HepG2 (cell line): ENCODE measurements around the gene APRT. TPM values are rescaled to one million over a fixed set of nuclear protein-coding genes. Genes with fewer than 3 reads are reported as not detected.
A peak's percentile ranks its signal among the peaks of the same experiment; 100 is the strongest.

Experiments
- ATAC-seq: fragments of 200-7000 bp; cut with Tn5 transposase; 3 replicates; pipeline ENCODE4 v1.9.1; 2020; ENCODE audit warnings: mild to moderate bottlenecking, moderate library complexity
- BruUV-seq: library from RNA; stranded (reverse); fragments of 400-500 nt; replicated peaks from 2 replicates; lab custom pipeline; 2021; lab: Mats Ljungman, UMichigan
- CTCF ChIA-PET: fragments of 300-600 bp; formaldehyde crosslinking; extraction: SDS; loops from one replicate; lab custom pipeline; 2021; ENCODE audit warnings: low total read pairs, inconsistent platforms, low intra/inter-chr PET ratio; lab: Yijun Ruan, JAX
- POLR2A ChIA-PET: fragments of 350-600 bp; sonication (Branson Sonifier 250); formaldehyde crosslinking; loops from one replicate; lab custom pipeline; 2020; ENCODE audit warnings: antibody characterized with exemption, inconsistent platforms; lab: Yijun Ruan, JAX
- DNase-seq: peaks from one replicate; pipeline ENCODE4 v3.0.0-alpha.2; 2015; ENCODE audit warnings: low spot score
- FAIRE-seq: peaks from 3 replicates; lab custom pipeline; 2011; peaks lifted over from hg19 to GRCh38; lab: Jason Lieb, UNC
- H2AFZ ChIP-seq: one replicate; pipeline ENCODE4 v1.6.1; 2011; ENCODE audit warnings: low read length, inconsistent platforms
- H3K27ac ChIP-seq: fragments of 300-600 bp; 3 replicates; pipeline ENCODE4 v1.8.0; 2011; ENCODE audit warnings: mixed run types, mild to moderate bottlenecking, mixed read lengths, low read length, inconsistent platforms; ENCODE audit not compliant: insufficient read depth; ENCODE audit errors: extremely low read length
- H3K27me3 ChIP-seq, 2 experiments: fragments of 200-600 bp in 1 of 2; 2 replicates in 1 of 2; 3 replicates in 1 of 2; pipeline versions ENCODE4 v1.6.0 to v1.8.0; 2011; ENCODE audit warnings: low read length in 2 of 2, mild to moderate bottlenecking in 2 of 2, moderate library complexity in 2 of 2, inconsistent platforms in 1 of 2; ENCODE audit not compliant: insufficient read depth in 2 of 2, control insufficient read depth in 1 of 2
- H3K36me3 ChIP-seq, 2 experiments: fragments of 200-600 bp in 1 of 2; replicated peaks in 1 of 2; 2 replicates in 1 of 2; 3 replicates in 1 of 2; pipeline versions ENCODE4 v1.5.1 to v1.8.0; 2011; ENCODE audit warnings: low read length in 2 of 2, inconsistent platforms in 1 of 2; ENCODE audit not compliant: insufficient read depth in 2 of 2, control insufficient read depth in 1 of 2
- H3K4me1 ChIP-seq: 2 replicates; pipeline ENCODE4 v1.5.1; 2012; ENCODE audit warnings: low read length, inconsistent platforms; ENCODE audit not compliant: insufficient read depth
- H3K4me2 ChIP-seq: 2 replicates; pipeline ENCODE4 v1.6.0; 2011; ENCODE audit warnings: low read depth, low read length, inconsistent platforms
- H3K4me3 ChIP-seq, 3 experiments: fragments of 200-600 bp in 1 of 3; sonication (generic), shearing (Covaris generic) in 1 of 3; replicated peaks in 1 of 3; 2 replicates each; pipeline ENCODE4 v1.5.1; 2011 to 2016; ENCODE audit warnings: low read length in 3 of 3, inconsistent platforms in 2 of 3, low read depth in 2 of 3, mild to moderate bottlenecking in 2 of 3, control low read depth in 1 of 3, mixed read lengths in 1 of 3; ENCODE audit not compliant: insufficient read depth in 1 of 3
- H3K79me2 ChIP-seq: one replicate; pipeline ENCODE4 v1.6.1; 2011; ENCODE audit warnings: low read length, inconsistent platforms; ENCODE audit not compliant: insufficient read depth
- H3K9ac ChIP-seq: 2 replicates; pipeline ENCODE4 v1.6.0; 2011; ENCODE audit warnings: mild to moderate bottlenecking, low read depth, low read length, inconsistent platforms; ENCODE audit not compliant: insufficient read depth
- H3K9me3 ChIP-seq: 2 replicates; pipeline ENCODE4 v1.5.1; 2012; ENCODE audit warnings: mild to moderate bottlenecking, low read length
- H4K20me1 ChIP-seq: 2 replicates; pipeline ENCODE4 v1.6.0; 2011; ENCODE audit warnings: inconsistent platforms, mild to moderate bottlenecking, low read length, moderate library complexity; ENCODE audit not compliant: insufficient read depth
- AGO2 ChIP-seq: fragments of 200-400 bp; formaldehyde crosslinking; optimal IDR thresholded peaks from 2 replicates; pipeline ENCODE3; 2017; ENCODE audit warnings: mild to moderate bottlenecking, low read depth, low read length, moderate library complexity
- MTF2 ChIP-seq: sonication (generic); formaldehyde crosslinking; IDR thresholded peaks from 2 replicates; pipeline ENCODE4 v1.5.0; 2020; ENCODE audit warnings: missing genetic modification reagents, borderline replicate concordance
- NFE2L1 ChIP-seq: sonication (generic); formaldehyde crosslinking; IDR thresholded peaks from 2 replicates; pipeline ENCODE4 v1.4.0; 2020; ENCODE audit warnings: missing genetic modification reagents, mild to moderate bottlenecking, borderline replicate concordance
- POGZ ChIP-seq: sonication (generic); formaldehyde crosslinking; IDR thresholded peaks from 2 replicates; pipeline ENCODE4 v1.4.0; 2020; ENCODE audit warnings: mild to moderate bottlenecking, missing genetic modification reagents
- RBFOX2 ChIP-seq: fragments of 200-400 bp; formaldehyde crosslinking; IDR thresholded peaks from 2 replicates; pipeline ENCODE4 v1.6.1; 2017; ENCODE audit warnings: low read depth, mild to moderate bottlenecking, low read length
- TEF ChIP-seq: sonication (generic); formaldehyde crosslinking; IDR thresholded peaks from 2 replicates; pipeline ENCODE4 v1.5.0; 2020; ENCODE audit warnings: missing genetic modification reagents
- ZBTB7A ChIP-seq: sonication (generic); formaldehyde crosslinking; IDR thresholded peaks from 2 replicates; pipeline ENCODE4 v1.8.0; 2022; ENCODE audit warnings: mild to moderate bottlenecking, missing genetic modification reagents
- WGBS: methylation state at CpG from one replicate; pipeline ENCODE4 v1.1.6; 2017; ENCODE audit warnings: low lambda C conversion rate; 5-methylcytosine and 5-hydroxymethylcytosine counted together
- in situ Hi-C: cut with HindIII; loops from 2 replicates; pipeline ENCODE4 v1.10.0; 2017; ENCODE audit warnings: low pct_unique_long_range_greater_than_20kb; ENCODE audit not compliant: extremely low pct_ligation_motif_present
- intact Hi-C: fragments of 100-400 bp; cut with micrococcal nuclease; formaldehyde crosslinking; loops from one replicate; pipeline ENCODE4 v1.10.0; 2022; ENCODE audit not compliant: unreplicated experiment
- polyA plus RNA-seq, 8 experiments: library from polyadenylated mRNA; depleted of rRNA in 3 of 8; stranded (reverse) in 7 of 8; unstranded in 1 of 8; fragments of >200 nt; fragmentation: Illumina TruSeq in 4 of 8; extraction: Trizol in 4 of 8; gene quantifications; 2 replicates each; pipeline versions ENCODE4 v1.2.1 to v1.2.3, GENCODE V29; 2011 to 2016; ENCODE audit warnings: low read depth in 4 of 8, missing spikeins in 1 of 8, mixed read lengths in 1 of 8; ENCODE audit not compliant: insufficient read depth in 1 of 8
- total RNA-seq, 5 experiments: library from RNA; depleted of rRNA; stranded (reverse); fragments of >200 nt; fragmentation: Illumina TruSeq; extraction: Trizol; gene quantifications; 2 replicates each; pipeline ENCODE4 v1.2.3, GENCODE V29; 2016; ENCODE audit warnings: low read depth in 1 of 5

Gene APRT
- total and polyA plus RNA-seq, 2 of the 13 experiments (the other 11 are each of a cell fraction or from before 2014, with no cell fraction given) = 155 to 242 TPM

GRCh38 chr16:88861359-88861758 lies 49.6 kb upstream of the APRT start:
- intact Hi-C loops (no loop called here), in situ Hi-C loops (no loop called here)
- DNase-seq = no peak
- Histone ChIP-seq H3K9ac (no peak overlapping the region), H3K9me3 (no peaks in the 10 kb centered on the region), H3K27ac (no peak overlapping the region), H4K20me1 (no peaks in the 10 kb centered on the region), H3K4me1 (peaks cover 9% of the 10 kb centered on the region), H2AFZ (no peak overlapping the region), H3K27me3 (peaks cover 6 to 15% of the 10 kb centered on the region in 2 experiments; a peak in 4 of 5 replicates), H3K36me3 (peaks cover 12 to 28% of the 10 kb centered on the region in 2 experiments), H3K79me2 (peaks cover 12% of the 10 kb centered on the region), H3K4me3 (no peak overlapping the region), H3K4me2 (no peak overlapping the region)
- no peak for ATAC-seq
- BruUV-seq = no TSS peak
- TF ChIP-seq NFE2L1 (CRISPR knock-in tag) = no peak
- no peak for TF ChIP-seq ZBTB7A
- no peak for TF ChIP-seq POGZ (CRISPR knock-in tag)
- peak; percentile 1 for TF ChIP-seq AGO2
- TF ChIP-seq MTF2 (CRISPR knock-in tag) = no peak
- TF ChIP-seq TEF (CRISPR knock-in tag) = no peak
- peak; percentile 38; the same call in 1 of the 2 replicates for TF ChIP-seq RBFOX2
- 95% methylated on average over 12 of the region's 19 CpGs for WGBS
- FAIRE-seq = no peak
- POLR2A ChIA-PET = no interaction called here
- CTCF ChIA-PET = no interaction called here
